Peyer's patch (tissue), 4 donors: ENCODE results near the gene ALKBH7. TPM values are rescaled to one million over a fixed set of nuclear protein-coding genes. Genes with fewer than 3 reads are reported as not detected.
A peak's percentile ranks its signal among the peaks of the same experiment; 100 is the strongest.

ENCODE experiments used
- DNase-seq, 3 donors: peaks; one replicate each; pipeline ENCODE4 v3.0.0-alpha.2; 2017 to 2019
- H3K27ac ChIP-seq, 4 donors: fragments of 200-600 bp; sonication (generic); one replicate each; pipeline ENCODE4 v1.5.1; 2016 to 2019
- H3K27me3 ChIP-seq, 2 donors: fragments of 200-600 bp; sonication (generic); one replicate each; pipeline ENCODE4 v1.5.1; 2019
- H3K36me3 ChIP-seq, 3 donors: fragments of 200-600 bp; sonication (generic); one replicate each; pipeline ENCODE4 v1.5.1; 2016 to 2019
- H3K4me1 ChIP-seq, 4 donors: fragments of 200-600 bp; sonication (generic); one replicate each; pipeline ENCODE4 v1.5.1; 2016 to 2019
- H3K4me3 ChIP-seq, 4 donors: fragments of 200-600 bp; sonication (generic); 1 replicate in 3 of 4; 2 replicates in 1 of 4; pipeline ENCODE4 v1.5.1; 2016 to 2019; ENCODE audit warnings: mild to moderate bottlenecking in 1 of 4
- H3K9me3 ChIP-seq, 4 donors: fragments of 200-600 bp; sonication (generic); one replicate each; pipeline ENCODE4 v1.5.1; 2016 to 2019; ENCODE audit warnings: mild to moderate bottlenecking in 1 of 4
- POLR2A ChIP-seq, 2 donors: fragments of 450-650 bp; IDR thresholded peaks; one replicate each; pipeline ENCODE4 v1.5.1; 2017; ENCODE audit warnings: antibody characterized with exemption in 2 of 2, mild to moderate bottlenecking in 2 of 2, moderate library complexity in 2 of 2
- total RNA-seq, 4 donors: library from RNA; depleted of rRNA; stranded (reverse); fragments of >200 nt; gene quantifications; one replicate each; pipeline ENCODE4 v1.1.0, GENCODE V29; 2016
- TF ChIP-seq, protein P1 (sequence below), 6 experiments: fragments of 450-650 bp in 4 of 6; fragments of 200-600 bp in 2 of 6; sonication (generic) in 1 of 6; IDR thresholded peaks; one replicate each; pipeline ENCODE4 v1.5.1; 2017 to 2019; ENCODE audit warnings: antibody characterized with exemption in 6 of 6, mild to moderate bottlenecking in 3 of 6, moderate library complexity in 1 of 6

Gene ALKBH7
- total RNA-seq, 4 donors from 2014 or later: 51.2 to 121 (median 108) TPM

DNA sequence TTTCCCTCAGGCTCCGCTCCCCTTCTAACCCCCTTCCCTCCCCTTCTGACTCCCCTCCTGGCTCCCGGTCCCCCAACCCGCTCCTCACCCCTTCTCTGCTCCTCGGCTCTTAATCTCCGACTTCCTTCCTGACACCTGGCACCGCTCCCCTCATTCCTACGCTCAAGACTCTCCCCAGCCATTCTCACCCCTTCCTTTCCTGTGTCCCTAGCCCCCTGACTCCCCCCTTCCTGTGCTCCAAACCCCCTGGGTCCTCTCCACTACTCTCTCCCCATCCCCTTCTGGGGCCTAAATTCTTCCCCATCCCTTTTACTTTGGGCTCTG lies 10.6 kb upstream of the ALKBH7 start:
- Histone ChIP-seq H3K9me3 (no peaks in the 10 kb centered on the region), H3K36me3 (peaks cover 0 to 31% (median 0%) of the 10 kb centered on the region in 3 donors), H3K27ac (peak overlapping the region; percentile 75 to 92 (median 88)), H3K27me3 (no peaks in the 10 kb centered on the region), H3K4me3 (peak overlapping the region; percentile 52 to 100 (median 92)), H3K4me1 (peaks cover 0 to 13% (median 4%) of the 10 kb centered on the region in 4 donors)
- no peak for DNase-seq
- TF ChIP-seq, protein P1, sequence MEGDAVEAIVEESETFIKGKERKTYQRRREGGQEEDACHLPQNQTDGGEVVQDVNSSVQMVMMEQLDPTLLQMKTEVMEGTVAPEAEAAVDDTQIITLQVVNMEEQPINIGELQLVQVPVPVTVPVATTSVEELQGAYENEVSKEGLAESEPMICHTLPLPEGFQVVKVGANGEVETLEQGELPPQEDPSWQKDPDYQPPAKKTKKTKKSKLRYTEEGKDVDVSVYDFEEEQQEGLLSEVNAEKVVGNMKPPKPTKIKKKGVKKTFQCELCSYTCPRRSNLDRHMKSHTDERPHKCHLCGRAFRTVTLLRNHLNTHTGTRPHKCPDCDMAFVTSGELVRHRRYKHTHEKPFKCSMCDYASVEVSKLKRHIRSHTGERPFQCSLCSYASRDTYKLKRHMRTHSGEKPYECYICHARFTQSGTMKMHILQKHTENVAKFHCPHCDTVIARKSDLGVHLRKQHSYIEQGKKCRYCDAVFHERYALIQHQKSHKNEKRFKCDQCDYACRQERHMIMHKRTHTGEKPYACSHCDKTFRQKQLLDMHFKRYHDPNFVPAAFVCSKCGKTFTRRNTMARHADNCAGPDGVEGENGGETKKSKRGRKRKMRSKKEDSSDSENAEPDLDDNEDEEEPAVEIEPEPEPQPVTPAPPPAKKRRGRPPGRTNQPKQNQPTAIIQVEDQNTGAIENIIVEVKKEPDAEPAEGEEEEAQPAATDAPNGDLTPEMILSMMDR (IDR thresholded peaks at IDR 0.05): no peak
- no peak for TF ChIP-seq POLR2A (IDR thresholded peaks at IDR 0.05)

DNA sequence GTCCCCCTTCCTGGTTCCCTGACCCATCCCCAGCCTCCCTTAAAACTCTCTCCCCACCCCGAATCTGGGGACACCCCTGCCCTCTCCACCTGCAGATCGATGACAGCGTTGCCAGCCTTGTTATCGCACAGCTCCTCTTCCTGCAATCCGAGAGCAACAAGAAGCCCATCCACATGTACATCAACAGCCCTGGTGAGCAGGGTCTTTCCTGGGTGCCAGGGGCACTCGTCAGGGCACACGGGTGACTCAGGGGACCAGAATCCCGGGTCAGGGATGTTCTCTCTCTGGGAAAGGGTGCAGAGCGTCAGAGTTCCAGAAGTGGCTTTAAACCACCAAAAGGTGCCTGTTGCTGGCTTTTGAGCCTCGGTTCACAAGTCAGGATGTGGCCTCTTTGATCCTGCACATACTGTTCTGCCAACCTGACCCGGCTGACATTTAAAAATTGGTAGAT lies 10.2 kb upstream of the ALKBH7 start:
- no peak for TF ChIP-seq POLR2A (IDR thresholded peaks at IDR 0.05)
- TF ChIP-seq, protein P1 (IDR thresholded peaks at IDR 0.05): no peak
- peaks cover 0 to 13% (median 4%) of the 10 kb centered on the region in 4 donors for H3K4me1 ChIP-seq
- H3K36me3 ChIP-seq: peaks cover 0 to 35% (median 0%) of the 10 kb centered on the region in 3 donors
- H3K4me3 ChIP-seq: peak overlapping the region; percentile 52 to 100 (median 92)
- H3K27me3 ChIP-seq: no peaks in the 10 kb centered on the region
- DNase-seq: peak in 2 of 3 donors; percentile 41 to 61
- H3K27ac ChIP-seq: peak overlapping the region; percentile 75 to 92 (median 88)
- no peaks in the 10 kb centered on the region for H3K9me3 ChIP-seq

DNA sequence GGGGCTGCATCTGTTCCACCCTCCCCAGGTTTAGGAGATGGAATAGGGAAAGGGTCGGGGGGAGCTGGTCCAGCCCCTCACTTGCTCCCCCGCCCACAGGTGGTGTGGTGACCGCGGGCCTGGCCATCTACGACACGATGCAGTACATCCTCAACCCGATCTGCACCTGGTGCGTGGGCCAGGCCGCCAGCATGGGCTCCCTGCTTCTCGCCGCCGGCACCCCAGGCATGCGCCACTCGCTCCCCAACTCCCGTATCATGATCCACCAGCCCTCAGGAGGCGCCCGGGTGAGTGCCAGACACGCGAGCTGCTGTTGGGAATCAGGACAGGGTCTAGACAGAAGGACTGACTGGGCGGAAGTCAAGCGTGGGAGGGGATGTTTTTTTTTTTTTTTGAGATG lies 8.2 kb upstream of the ALKBH7 start:
- Histone ChIP-seq H3K4me1 (peaks cover 0 to 13% (median 4%) of the 10 kb centered on the region in 4 donors), H3K4me3 (no peak overlapping the region), H3K36me3 (peaks cover 0 to 52% (median 0%) of the 10 kb centered on the region in 3 donors), H3K27ac (no peak overlapping the region), H3K27me3 (no peaks in the 10 kb centered on the region), H3K9me3 (no peaks in the 10 kb centered on the region)
- TF ChIP-seq POLR2A (IDR thresholded peaks at IDR 0.05): no peak
- TF ChIP-seq, protein P1 (IDR thresholded peaks at IDR 0.05): no peak
- DNase-seq: no peak

DNA sequence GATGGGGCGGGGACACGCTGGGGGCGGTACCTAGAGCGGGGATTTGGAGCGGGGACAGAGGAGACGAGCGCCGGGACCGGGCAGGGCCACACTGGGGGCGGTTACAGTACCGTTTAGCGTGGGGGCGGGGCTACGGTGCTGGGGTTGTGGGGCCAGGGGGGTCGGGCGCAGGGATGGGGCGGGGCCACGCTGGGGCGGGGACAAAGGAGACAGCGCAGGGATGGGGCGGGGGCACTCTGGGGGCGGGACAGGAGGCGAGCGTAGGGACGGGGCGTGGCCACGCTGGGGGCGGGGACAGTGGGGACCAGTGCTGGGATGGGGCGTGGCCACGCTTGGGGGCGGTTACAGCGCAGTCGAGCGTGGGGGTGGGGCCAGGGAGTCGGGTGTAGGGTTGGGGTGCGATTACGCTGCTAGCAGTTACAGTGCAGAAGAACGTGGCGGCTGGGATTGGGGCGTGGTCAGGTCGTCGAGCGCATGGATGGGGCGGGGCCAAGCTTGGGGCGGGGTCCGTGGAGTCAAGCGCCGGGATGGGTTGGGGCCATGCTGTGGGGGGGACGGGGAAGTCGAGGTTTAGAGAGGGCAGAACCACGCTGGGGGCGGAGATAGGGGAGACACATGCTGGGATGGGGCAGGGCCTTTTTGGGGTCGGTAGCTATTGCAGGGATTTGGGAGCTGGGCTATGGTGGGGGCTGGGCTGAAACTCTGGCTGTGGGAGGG lies 660 bp downstream of the ALKBH7 start:
- Histone ChIP-seq H3K9me3 (no peaks in the 10 kb centered on the region), H3K4me1 (peaks cover 0 to 15% (median 0%) of the 10 kb centered on the region in 4 donors), H3K4me3 (peak overlapping the region; percentile 66 to 98 (median 83)), H3K36me3 (peaks cover 0 to 23% (median 0%) of the 10 kb centered on the region in 3 donors), H3K27ac (peak overlapping the region; percentile 96 to 100 (median 98)), H3K27me3 (no peaks in the 10 kb centered on the region)
- TF ChIP-seq POLR2A (IDR thresholded peaks at IDR 0.05): no peak
- TF ChIP-seq, protein P1 (IDR thresholded peaks at IDR 0.05): no peak
- peak; percentile 99 to 100 (median 99) for DNase-seq

DNA sequence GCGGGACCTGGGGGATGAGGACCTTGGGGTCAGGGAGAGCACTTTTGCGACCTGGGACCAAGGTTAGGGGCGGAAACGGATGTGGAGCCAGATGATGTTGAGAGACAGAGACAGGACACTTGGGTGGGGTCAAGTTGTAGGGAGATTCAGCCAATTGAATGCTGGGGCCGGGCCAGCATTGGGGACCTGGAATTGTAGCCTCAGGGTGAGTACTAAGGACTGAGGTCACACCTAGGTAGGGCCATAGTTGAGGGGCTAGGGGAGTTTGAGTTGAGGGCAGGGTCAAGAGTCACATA lies 1.2 kb downstream of the ALKBH7 start:
- Histone ChIP-seq H3K27me3 (no peaks in the 10 kb centered on the region), H3K4me3 (peak overlapping the region; percentile 66 to 98 (median 83)), H3K27ac (peak overlapping the region; percentile 96 to 100 (median 98)), H3K9me3 (no peaks in the 10 kb centered on the region), H3K36me3 (peaks cover 0 to 20% (median 0%) of the 10 kb centered on the region in 3 donors), H3K4me1 (peaks cover 0 to 15% (median 0%) of the 10 kb centered on the region in 4 donors)
- no peak for DNase-seq
- TF ChIP-seq, protein P1 (IDR thresholded peaks at IDR 0.05): no peak
- no peak for TF ChIP-seq POLR2A (IDR thresholded peaks at IDR 0.05)
